HG03439 (cell line): Measurements from ENCODE around the gene ZNF202.
"Not testable (repeated sequence)": the region's sequence is repeated elsewhere in the genome, so short reads cannot be mapped to it uniquely, and the experiment has no call there.

Experiments used
- ATAC-seq: cut with Tn5 transposase; IDR thresholded peaks from one replicate; pipeline ENCODE4 v1.9.1; 2021; ENCODE audit warnings: mild to moderate bottlenecking, moderate library complexity; ENCODE audit not compliant: unreplicated experiment

Gene ZNF202

GRCh38 chr11:123742031-123742723 is 717 bp upstream of the ZNF202 start:
- ATAC-seq, result no peak

- ATAC-seq, result no peak
Measured at GRCh38 chr11:123740787-123741158, 687 bp downstream of the ZNF202 start.

- no peak for ATAC-seq
Measured at GRCh38 chr11:123738374-123738773, 3.1 kb downstream of the ZNF202 start.

- no peak for ATAC-seq
Measured at GRCh38 chr11:123736769-123737168, 4.7 kb downstream of the ZNF202 start.

GRCh38 chr11:123729602-123730001 is 11.9 kb downstream of the ZNF202 start:
- ATAC-seq, result no peak

GRCh38 chr11:123725995-123726655 is 15.3 kb downstream of the ZNF202 start:
- no peak for ATAC-seq

- ATAC-seq, result no peak
Measured at GRCh38 chr11:123719452-123719851, 22.0 kb downstream of the ZNF202 start.

- ATAC-seq, result no peak
Measured at GRCh38 chr11:123718469-123718868, 23.0 kb downstream of the ZNF202 start.

- no peak for ATAC-seq
Measured at GRCh38 chr11:123718063-123718462, 23.4 kb downstream of the ZNF202 start.

- ATAC-seq, result not testable (repeated sequence)
Measured at GRCh38 chr11:123712627-123713026, 28.8 kb downstream of the ZNF202 start.

- ATAC-seq, result no peak
Measured at GRCh38 chr11:123707606-123708205, 33.8 kb downstream of the ZNF202 start.

GRCh38 chr11:123707206-123707605 is 34.3 kb downstream of the ZNF202 start:
- no peak for ATAC-seq

GRCh38 chr11:123704341-123704740 is 37.1 kb downstream of the ZNF202 start:
- no peak for ATAC-seq

GRCh38 chr11:123702696-123703095 is 38.8 kb downstream of the ZNF202 start:
- no peak for ATAC-seq

- no peak for ATAC-seq
Measured at GRCh38 chr11:123702139-123702538, 39.3 kb downstream of the ZNF202 start.

GRCh38 chr11:123700772-123701171 is 40.7 kb downstream of the ZNF202 start:
- ATAC-seq, result no peak

GRCh38 chr11:123698546-123699127 is 42.8 kb downstream of the ZNF202 start:
- ATAC-seq, result no peak

GRCh38 chr11:123696183-123696582 is 45.3 kb downstream of the ZNF202 start:
- no peak for ATAC-seq

GRCh38 chr11:123695231-123695630 is 46.2 kb downstream of the ZNF202 start:
- ATAC-seq, result no peak

- ATAC-seq, result no peak
Measured at GRCh38 chr11:123694551-123694950, 46.9 kb downstream of the ZNF202 start.

- ATAC-seq, result no peak
Measured at GRCh38 chr11:123692961-123693360, 48.5 kb downstream of the ZNF202 start.

- no peak for ATAC-seq
Measured at GRCh38 chr11:123690485-123690884, 51.0 kb downstream of the ZNF202 start.
